Stimulated activated CD8-positive, alpha-beta memory T cell treated with anti-CD3 and anti-CD28 coated beads, Interleukin-2, amount 100 ng/mL, for 1 hour (primary cell): ENCODE measurements around the gene GMDS.

ENCODE experiments used
- DNase-seq, 2 donors: peaks; one replicate each; pipeline ENCODE4 v3.0.0-alpha.2; 2020; ENCODE audit warnings: low read depth in 2 of 2

GMDS gene

GRCh38 chr6:1651362-1651761 lies 594.0 kb downstream of the GMDS start:
- DNase-seq = no peak

DNA sequence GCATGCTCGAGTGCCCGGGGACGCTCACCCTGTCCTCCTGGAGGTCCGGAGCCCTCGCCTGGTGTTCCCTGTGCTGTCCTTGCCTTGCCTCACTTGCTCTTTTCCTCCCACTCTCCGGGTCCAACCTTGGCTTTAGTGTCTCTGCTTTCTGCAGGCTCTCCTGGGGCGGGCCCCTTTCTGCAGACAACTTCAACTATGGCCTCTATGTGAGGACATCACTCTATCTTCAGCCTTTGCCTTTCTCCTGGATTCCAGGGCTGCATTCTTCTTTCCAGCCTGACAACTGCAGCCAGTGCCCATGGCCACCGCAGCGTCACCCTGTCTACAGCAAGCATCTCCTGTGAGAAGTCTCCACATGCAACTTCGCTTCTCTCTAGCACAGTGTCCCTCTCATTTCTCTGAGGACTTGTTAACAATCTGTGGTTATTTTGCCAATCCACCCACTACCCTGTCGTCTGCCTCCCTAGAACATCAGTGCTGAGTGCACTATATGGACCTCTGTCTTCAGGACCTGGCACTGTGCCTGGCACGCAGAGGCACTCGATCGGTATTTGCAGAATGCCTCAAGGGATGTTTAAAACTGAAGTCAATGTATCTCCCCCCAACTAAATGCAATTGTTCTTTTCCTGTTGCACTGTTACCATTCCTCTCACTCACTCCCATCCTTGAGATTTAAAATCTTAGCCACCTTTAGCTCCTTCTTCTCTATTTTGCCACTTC lies 599.8 kb downstream of the GMDS start:
- DNase-seq = no peak

DNA sequence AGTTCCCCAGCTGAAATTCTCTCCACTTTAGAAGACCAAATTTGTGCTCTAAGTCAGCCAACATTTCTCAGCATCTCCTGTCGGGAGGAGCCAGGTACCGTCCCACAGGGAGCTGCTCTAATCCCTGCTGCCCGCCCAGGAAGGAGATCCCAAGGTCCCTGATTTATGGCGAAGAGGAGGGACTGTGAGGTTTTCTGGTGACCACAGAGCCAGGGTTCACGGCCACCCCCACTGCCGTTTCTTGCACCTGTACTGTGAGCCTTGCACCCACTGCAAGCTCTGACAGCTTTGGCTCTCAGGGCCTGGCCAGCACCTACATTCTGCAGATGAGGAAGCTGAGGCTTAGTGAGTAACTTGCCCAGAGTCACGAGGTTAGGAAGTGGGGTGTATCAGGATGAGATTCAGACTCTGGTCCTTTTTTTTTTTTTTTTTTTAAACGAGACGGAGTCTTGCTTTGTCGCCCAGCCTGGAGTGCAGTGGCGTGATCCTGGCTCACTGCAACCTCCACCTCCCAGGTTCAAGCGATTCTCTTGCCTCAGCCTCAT lies 600.8 kb downstream of the GMDS start:
- no peak for DNase-seq

GRCh38 chr6:1643830-1644445 lies 601.5 kb downstream of the GMDS start:
- DNase-seq = no peak

- DNase-seq = no peak
These were observed 602.3 kb downstream of the GMDS start for GRCh38 chr6:1643111-1643510.

- DNase-seq = no peak
These were observed 604.0 kb downstream of the GMDS start for GRCh38 chr6:1641343-1641885.

- DNase-seq = no peak
These were observed 604.9 kb downstream of the GMDS start for GRCh38 chr6:1640476-1640875.

GRCh38 chr6:1639430-1639829 lies 606.0 kb downstream of the GMDS start:
- DNase-seq = no peak

GRCh38 chr6:1636971-1637871 lies 608.2 kb downstream of the GMDS start:
- no peak for DNase-seq

DNA sequence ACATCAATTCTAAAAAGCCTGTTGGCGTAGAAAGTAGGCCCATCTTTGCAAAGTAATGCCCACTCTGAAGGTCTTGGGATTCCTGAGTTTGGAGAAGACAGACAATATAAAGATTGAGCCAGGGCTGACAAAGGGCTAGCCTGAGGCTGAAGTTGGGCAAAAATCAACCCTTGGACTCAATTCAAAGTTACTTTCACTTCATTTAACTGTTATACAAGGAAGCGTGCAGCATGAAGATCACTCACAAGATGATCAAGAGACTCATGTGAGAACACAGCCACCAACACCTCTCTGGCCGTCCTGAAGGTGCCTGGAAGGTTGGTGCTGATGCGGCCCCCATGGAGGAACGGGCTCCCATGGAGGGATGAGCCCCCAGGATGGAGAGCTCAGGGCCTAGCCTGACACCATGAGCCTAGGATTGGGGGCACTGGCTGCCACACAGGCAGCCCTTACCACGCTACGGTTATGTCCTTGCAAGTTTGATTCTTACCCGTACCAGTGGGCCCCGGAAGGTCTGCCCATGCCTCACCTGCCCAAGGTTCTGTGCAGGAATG lies 609.1 kb downstream of the GMDS start:
- no peak for DNase-seq

GRCh38 chr6:1635305-1636010 lies 609.9 kb downstream of the GMDS start:
- DNase-seq = no peak

DNA sequence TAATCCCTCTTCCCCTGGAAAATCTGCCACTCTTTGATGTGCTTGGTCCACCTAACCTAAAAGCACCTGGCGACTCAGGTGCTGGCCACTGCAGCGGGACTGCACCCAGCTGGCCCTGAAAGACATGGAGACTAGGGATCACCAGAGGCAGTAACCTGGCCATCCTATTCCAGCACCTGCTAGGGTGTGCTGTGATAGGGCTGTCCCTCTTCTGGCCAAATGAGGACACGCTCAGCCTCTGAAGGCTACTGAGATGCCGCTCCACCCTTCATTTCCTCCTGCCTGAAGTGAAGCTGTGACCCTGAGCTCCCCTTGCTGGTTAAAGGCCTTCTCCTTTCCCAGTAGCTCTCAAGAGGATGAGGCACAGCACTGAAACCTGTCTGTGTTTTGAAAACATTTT lies 611.3 kb downstream of the GMDS start:
- DNase-seq = no peak

DNA sequence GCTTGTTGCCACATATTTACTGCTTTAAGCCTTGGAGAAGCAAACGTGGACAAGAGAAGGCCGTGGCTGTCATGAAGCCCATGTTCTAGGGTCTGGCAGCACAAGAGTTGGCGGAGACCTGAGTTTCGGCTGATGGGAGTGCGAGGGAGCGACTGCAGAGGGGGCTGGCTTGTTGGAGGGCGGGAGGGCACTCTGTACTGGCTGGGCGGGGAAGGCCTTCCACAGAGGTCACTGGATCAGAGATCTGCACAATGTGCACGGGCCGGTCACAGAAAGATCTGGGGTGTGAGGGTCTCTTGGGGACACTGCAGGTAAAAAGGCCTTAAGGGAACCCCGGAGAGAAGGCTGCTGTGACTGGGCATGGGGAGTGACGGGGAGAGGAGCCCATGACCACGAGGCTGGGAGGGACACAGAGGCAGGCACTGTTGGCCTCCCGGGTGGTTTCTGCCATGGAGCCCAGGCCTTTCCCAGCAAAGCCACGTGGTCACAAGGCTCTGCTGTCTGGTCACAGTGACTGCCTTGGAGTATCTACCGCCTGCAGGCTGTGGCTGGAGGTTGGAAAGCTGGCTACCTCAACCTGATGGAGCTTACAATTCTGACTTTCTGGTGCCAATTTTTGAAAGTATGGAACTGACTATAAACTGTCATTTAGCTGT lies 611.9 kb downstream of the GMDS start:
- DNase-seq = no peak

- DNase-seq = no peak
These were observed 614.2 kb downstream of the GMDS start for GRCh38 chr6:1631251-1631650.

DNA sequence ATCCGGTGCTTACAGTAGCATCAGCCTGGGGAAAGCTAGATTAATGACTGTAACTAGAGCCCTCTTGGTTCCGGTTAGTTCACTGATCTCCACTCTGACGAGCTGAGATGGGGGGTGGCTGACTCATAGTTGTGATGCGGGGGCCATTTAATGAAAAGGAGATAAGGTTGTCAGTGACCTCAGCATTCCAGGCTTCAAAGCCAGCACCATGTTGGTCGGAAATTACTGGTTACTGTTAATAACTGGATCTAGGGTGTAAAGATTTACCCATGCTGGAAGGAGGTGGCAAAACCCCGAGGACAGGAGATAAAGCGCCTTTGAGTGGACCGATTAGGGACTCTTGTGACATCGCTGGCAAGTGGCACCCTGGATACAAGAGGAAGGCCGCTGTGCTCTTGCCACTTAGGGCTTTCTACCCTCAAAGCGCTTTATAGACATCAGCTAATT lies 614.6 kb downstream of the GMDS start:
- no peak for DNase-seq

GRCh38 chr6:1630212-1630770 lies 615.1 kb downstream of the GMDS start:
- DNase-seq = no peak

DNA sequence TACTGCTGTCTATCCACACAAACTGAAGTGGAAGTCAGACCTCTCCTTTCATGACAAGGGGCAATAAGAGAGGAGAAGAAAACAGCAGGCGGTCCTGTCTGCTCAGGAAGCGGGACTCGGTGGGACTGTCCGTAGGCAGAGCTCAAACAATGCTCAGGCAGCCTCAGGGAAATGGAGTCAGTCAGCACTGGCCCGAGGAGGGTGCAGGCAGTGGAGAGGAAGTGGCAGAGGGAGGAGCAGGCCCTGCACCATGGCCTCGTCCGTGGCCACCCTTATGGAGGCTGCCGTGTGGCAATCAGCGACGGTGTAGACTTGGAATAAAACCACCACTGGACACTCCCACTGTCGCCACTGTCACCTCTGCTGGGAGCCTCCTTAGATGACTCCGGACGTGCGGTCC lies 616.1 kb downstream of the GMDS start:
- DNase-seq = no peak

GRCh38 chr6:1627827-1628560 lies 617.4 kb downstream of the GMDS start:
- DNase-seq = no peak

DNA sequence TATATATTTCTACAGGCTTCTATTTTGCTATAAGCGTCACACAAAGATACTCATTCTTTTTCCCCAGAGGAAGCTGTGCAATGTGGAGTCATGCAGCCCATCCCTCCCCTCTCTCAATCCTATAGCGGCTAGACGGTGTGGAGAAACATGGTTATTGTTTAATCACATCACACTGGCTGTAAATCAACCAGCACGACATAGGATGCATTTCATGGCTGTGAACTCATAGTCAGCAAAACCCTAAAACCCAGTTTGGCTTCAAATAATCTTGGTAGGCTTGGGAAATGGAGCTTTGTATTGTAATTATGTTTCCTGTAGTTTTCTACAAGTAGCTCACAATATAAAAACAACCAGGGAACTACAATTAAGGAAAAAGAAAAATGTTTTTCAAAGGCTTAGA lies 618.9 kb downstream of the GMDS start:
- no peak for DNase-seq
